ENCODE data around the gene TCAP. TPM values are rescaled to one million over a fixed set of nuclear protein-coding genes. Genes with fewer than 3 reads are reported as not detected.

TCAP gene
- total RNA-seq, 6 experiments from 2014 or later: 0.09 to 0.51 (median 0.14) TPM

DNA sequence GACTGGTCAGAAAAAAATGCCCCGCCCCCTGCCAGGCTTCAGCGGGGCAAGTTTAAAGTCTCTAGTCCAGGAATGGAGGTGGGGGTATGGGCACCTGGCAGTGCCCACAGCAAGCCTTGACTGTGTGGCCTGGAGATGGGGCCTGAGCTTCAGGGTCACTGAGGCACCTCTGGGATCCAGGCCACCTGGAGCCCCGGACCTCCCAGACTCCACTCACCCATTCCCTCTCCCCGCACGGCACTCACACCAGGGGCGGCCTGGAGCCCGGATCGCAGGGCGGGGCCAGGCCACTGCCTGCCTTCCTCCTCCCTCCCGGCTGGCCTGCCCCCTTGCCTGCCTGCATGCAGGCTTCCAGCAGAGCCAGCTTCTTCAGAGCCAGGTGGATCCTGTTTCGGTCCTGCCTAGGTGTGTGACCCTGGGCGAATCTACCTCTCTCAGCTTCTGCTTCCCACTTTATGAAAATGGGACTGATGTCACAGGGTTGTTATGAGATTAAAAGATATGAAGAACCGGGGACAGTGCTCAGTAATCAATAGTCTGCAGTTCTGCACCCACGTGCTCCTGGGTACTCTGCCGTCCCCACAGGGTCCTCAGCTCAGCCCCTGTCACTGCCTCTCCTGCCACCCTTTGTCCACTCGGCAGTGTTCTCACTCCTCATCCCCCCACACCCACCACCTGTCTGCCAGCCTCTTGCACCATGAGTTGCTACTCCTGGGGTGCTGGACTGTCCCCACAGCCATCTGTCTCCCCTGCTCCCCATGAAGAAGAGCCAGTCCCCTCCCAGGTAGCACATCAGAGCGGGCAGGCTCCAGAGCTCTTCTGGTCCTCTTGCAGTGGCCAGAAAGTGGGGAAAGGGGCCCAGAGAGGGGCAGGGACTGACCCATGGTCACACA lies 1.2 kb upstream of the TCAP start:
- H3K27ac Mint-ChIP-seq: no peak overlapping the region
- DNase-seq: no peak

GRCh38 chr17:39665642-39666224 lies 584 bp downstream of the TCAP start:
- H3K27ac Mint-ChIP-seq: no peak overlapping the region

More for the DNA sequence above, 1.2 kb upstream of the TCAP start:
- Mint-ChIP-seq H3K4me1 (ENCODE audit: low read depth) (peaks cover 18% of the 10 kb centered on the region), H3K9me3 (no peaks in the 10 kb centered on the region), H3K4me3 (peak overlapping the region; percentile 56), H3K27me3 (ENCODE audit: insufficient read depth) (peaks cover 26% of the 10 kb centered on the region), H3K36me3 (ENCODE audit: low read depth) (no peaks in the 10 kb centered on the region)
- TF ChIP-seq CTCF (IDR thresholded peaks at IDR 0.05): no peak

GRCh38 chr17:39666231-39666600 lies 1.1 kb downstream of the TCAP start:
- no peaks in the 10 kb centered on the region for H3K9me3 Mint-ChIP-seq
- peaks cover 18% of the 10 kb centered on the region for H3K4me1 Mint-ChIP-seq (ENCODE audit: low read depth)
- no peak for TF ChIP-seq CTCF (IDR thresholded peaks at IDR 0.05)
- no peak overlapping the region for H3K27ac Mint-ChIP-seq
- peaks cover 33% of the 10 kb centered on the region for H3K27me3 Mint-ChIP-seq (ENCODE audit: insufficient read depth)
- no peak overlapping the region for H3K4me3 Mint-ChIP-seq
- no peaks in the 10 kb centered on the region for H3K36me3 Mint-ChIP-seq (ENCODE audit: low read depth)
- DNase-seq: no peak

More at GRCh38 chr17:39665642-39666224, 584 bp downstream of the TCAP start:
- Mint-ChIP-seq H3K27me3 (ENCODE audit: insufficient read depth) (peaks cover 31% of the 10 kb centered on the region), H3K36me3 (ENCODE audit: low read depth) (no peaks in the 10 kb centered on the region), H3K4me1 (ENCODE audit: low read depth) (peaks cover 18% of the 10 kb centered on the region), H3K9me3 (no peaks in the 10 kb centered on the region), H3K4me3 (no peak overlapping the region)
- TF ChIP-seq CTCF (IDR thresholded peaks at IDR 0.05): peak; percentile 36; the same call in 1 of the 2 replicates
- DNase-seq: no peak

DNA sequence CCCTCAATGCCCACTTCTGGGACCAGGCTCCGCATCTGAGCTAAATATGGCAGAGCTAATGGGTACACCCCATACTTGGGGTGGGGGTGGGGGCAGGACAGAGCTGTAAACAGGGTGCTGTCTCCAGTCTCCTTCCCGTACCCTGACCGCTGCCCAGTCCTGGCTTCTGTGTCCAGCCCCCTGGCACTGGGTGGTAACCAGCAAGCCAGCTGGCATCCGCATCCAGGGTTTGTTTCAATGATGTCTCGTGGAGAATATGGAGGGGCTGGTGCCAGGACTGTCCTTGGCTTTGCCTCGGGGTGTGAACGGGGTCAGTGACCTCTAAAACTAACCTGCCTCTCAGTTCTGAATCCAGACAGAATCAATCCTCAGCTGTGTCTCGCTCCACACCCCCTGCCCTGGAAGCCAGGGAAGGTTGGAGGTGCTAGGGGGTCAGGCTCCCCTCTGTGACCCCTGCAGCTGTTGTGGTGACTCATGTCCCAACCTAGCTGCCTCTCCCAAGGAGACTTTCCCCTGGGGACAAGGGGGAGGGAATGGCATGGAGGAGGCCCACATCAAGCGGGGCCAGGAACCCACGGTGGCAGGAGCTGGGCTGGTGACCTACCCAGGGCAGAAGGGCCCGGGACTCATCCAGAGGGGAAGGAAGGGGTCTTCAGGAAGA lies 1.6 kb downstream of the TCAP start:
- H3K27me3 Mint-ChIP-seq (ENCODE audit: insufficient read depth): peaks cover 35% of the 10 kb centered on the region
- H3K36me3 Mint-ChIP-seq (ENCODE audit: low read depth): no peaks in the 10 kb centered on the region
- H3K4me1 Mint-ChIP-seq (ENCODE audit: low read depth): peaks cover 18% of the 10 kb centered on the region
- H3K4me3 Mint-ChIP-seq: no peak overlapping the region
- TF ChIP-seq CTCF (IDR thresholded peaks at IDR 0.05): no peak
- no peak for DNase-seq
- H3K27ac Mint-ChIP-seq: no peak overlapping the region
- no peaks in the 10 kb centered on the region for H3K9me3 Mint-ChIP-seq

DNA sequence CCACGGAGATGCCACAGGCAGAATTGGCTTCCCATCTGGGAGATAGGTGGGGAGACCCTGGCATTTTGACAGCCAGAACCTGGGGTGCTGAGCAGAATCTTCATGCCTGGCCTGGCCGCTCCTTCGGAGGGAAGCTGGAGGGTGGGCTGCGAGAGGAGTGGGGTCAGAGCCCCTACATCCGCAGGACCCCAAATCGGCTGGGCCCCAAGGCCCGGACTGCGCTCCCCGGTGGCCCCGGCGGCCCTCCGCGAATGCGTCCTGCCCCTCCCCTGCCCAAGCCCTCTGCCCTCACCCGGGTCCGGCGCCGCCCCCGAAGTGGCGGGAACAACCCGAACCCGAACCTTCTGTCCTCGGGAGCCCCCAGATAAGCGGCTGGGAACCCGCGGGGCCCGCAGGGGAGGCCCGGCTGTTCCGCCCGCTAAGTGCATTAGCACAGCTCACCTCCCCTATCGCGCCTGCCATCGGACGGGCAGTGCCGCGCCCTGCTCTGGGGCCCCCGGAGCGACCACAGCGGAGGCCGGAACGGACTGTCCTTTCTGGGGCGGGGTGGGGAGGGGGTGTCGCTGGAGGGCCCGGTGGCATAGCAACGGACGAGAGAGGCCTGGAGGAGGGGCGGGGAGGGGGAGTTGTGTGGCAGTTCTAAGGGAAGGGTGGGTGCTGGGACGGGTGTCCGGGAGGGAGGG lies 2.3 kb downstream of the TCAP start:
- H3K4me3 Mint-ChIP-seq: no peak overlapping the region
- peaks cover 18% of the 10 kb centered on the region for H3K4me1 Mint-ChIP-seq (ENCODE audit: low read depth)
- no peak overlapping the region for H3K27ac Mint-ChIP-seq
- TF ChIP-seq CTCF (IDR thresholded peaks at IDR 0.05): no peak
- H3K36me3 Mint-ChIP-seq (ENCODE audit: low read depth): no peaks in the 10 kb centered on the region
- H3K27me3 Mint-ChIP-seq (ENCODE audit: insufficient read depth): peaks cover 40% of the 10 kb centered on the region
- DNase-seq: no peak
- no peaks in the 10 kb centered on the region for H3K9me3 Mint-ChIP-seq
